GM23338 (cell line): ENCODE results near the gene NSD1. TPM values are rescaled to one million over a fixed set of nuclear protein-coding genes. Genes with fewer than 3 reads are reported as not detected.

Source experiments
- ATAC-seq: fragments of 200-7000 bp; cut with Tn5 transposase; 3 replicates; pipeline ENCODE4 v1.9.1; 2020
- DNase-seq: peaks from one replicate; pipeline ENCODE4 v3.0.0-alpha.2; 2015; ENCODE audit warnings: low spot score
- H2AFZ ChIP-seq: fragments of 200-600 bp; sonication (generic); 2 replicates; pipeline ENCODE4 v1.8.0; 2016; ENCODE audit warnings: antibody characterized with exemption, mild to moderate bottlenecking, moderate library complexity
- H3F3A ChIP-seq: fragments of 200-600 bp; sonication (generic); replicated peaks from 2 replicates; pipeline ENCODE4 v1.8.0; 2017; ENCODE audit warnings: antibody characterized with exemption, mixed run types, low read depth
- H3K27ac ChIP-seq: fragments of 200-600 bp; sonication (generic); 2 replicates; pipeline ENCODE4 v1.6.1; 2016; ENCODE audit warnings: low read depth
- H3K27me3 ChIP-seq: fragments of 200-600 bp; sonication (generic); 2 replicates; pipeline ENCODE4 v1.8.0; 2016; ENCODE audit warnings: mild to moderate bottlenecking, mixed run types, moderate library complexity; ENCODE audit not compliant: insufficient read depth
- H3K36me3 ChIP-seq: fragments of 200-600 bp; sonication (generic); 2 replicates; pipeline ENCODE4 v1.8.0; 2016; ENCODE audit warnings: mild to moderate bottlenecking; ENCODE audit not compliant: insufficient read depth
- H3K4me1 ChIP-seq: fragments of 200-600 bp; sonication (generic); 2 replicates; pipeline ENCODE4 v1.8.0; 2016; ENCODE audit warnings: mild to moderate bottlenecking, moderate library complexity; ENCODE audit not compliant: insufficient read depth
- H3K4me2 ChIP-seq: fragments of 200-600 bp; sonication (generic); 2 replicates; pipeline ENCODE4 v1.7.1; 2017; ENCODE audit warnings: mixed run types
- H3K4me3 ChIP-seq: fragments of 200-600 bp; sonication (generic); 2 replicates; pipeline ENCODE4 v1.6.1; 2016; ENCODE audit warnings: mixed run types
- H3K79me2 ChIP-seq: fragments of 200-600 bp; sonication (generic); replicated peaks from 2 replicates; pipeline ENCODE4 v1.8.0; 2017; ENCODE audit warnings: mild to moderate bottlenecking; ENCODE audit not compliant: insufficient read depth
- H3K9me2 ChIP-seq: fragments of 200-600 bp; sonication (generic); 2 replicates; pipeline ENCODE4 v1.8.0; 2017; ENCODE audit not compliant: insufficient read depth
- H4K20me1 ChIP-seq: fragments of 200-600 bp; sonication (generic); replicated peaks from 2 replicates; pipeline ENCODE4 v1.8.0; 2017; ENCODE audit warnings: mild to moderate bottlenecking; ENCODE audit not compliant: insufficient read depth
- H3K27ac Mint-ChIP-seq: 2 replicates; pipeline ENCODE4 v1.8.0; 2020; ENCODE audit warnings: inconsistent platforms, mild to moderate bottlenecking, moderate library complexity, mixed read lengths
- H3K27me3 Mint-ChIP-seq: 3 replicates; pipeline ENCODE4 v1.8.0; 2022; ENCODE audit warnings: low read depth, mild to moderate bottlenecking, moderate library complexity, mixed read lengths, inconsistent platforms; ENCODE audit not compliant: insufficient read depth, poor library complexity
- H3K36me3 Mint-ChIP-seq: 3 replicates; pipeline ENCODE4 v1.8.0; 2021; ENCODE audit warnings: low read depth, mild to moderate bottlenecking, inconsistent platforms, moderate library complexity, mixed read lengths
- H3K4me1 Mint-ChIP-seq: 3 replicates; pipeline ENCODE4 v1.8.0; 2020; ENCODE audit warnings: mild to moderate bottlenecking, inconsistent platforms, mixed read lengths
- H3K4me3 Mint-ChIP-seq: 3 replicates; pipeline ENCODE4 v1.8.0; 2021; ENCODE audit warnings: moderate library complexity, mild to moderate bottlenecking, inconsistent platforms, mixed read lengths
- H3K9me3 Mint-ChIP-seq: 3 replicates; pipeline ENCODE4 v1.8.0; 2020; ENCODE audit warnings: moderate library complexity, mild to moderate bottlenecking, inconsistent platforms, mixed read lengths
- CREB1 ChIP-seq: fragments of 250-450 bp; sonication (Bioruptor Pico); IDR thresholded peaks from 2 replicates; pipeline ENCODE4 v1.5.0; 2020; ENCODE audit warnings: low read depth, mild to moderate bottlenecking, moderate library complexity
- CTCF ChIP-seq, 2 experiments: fragments of 200-600 bp in 1 of 2; sonication (generic) in 1 of 2; conservative IDR thresholded peaks; 2 replicates each; pipeline versions ENCODE4 v1.5.1 to v1.6.1; 2016 to 2017; ENCODE audit warnings: antibody characterized with exemption in 2 of 2, low read depth in 2 of 2, mild to moderate bottlenecking in 2 of 2, moderate library complexity in 1 of 2
- ETS1 ChIP-seq: IDR thresholded peaks from 2 replicates; pipeline ENCODE4 v1.6.1; 2016; ENCODE audit warnings: antibody characterized with exemption
- EZH2 ChIP-seq: fragments of 200-600 bp; sonication (generic); IDR thresholded peaks from one replicate; pipeline ENCODE4 v1.8.0; 2017; ENCODE audit warnings: antibody characterized with exemption, mild to moderate bottlenecking, low read depth; ENCODE audit not compliant: unreplicated experiment
- EZH2phosphoT487 ChIP-seq: fragments of 200-600 bp; sonication (generic); IDR thresholded peaks from one replicate; pipeline ENCODE4 v1.8.1; 2018; ENCODE audit warnings: antibody characterized with exemption; ENCODE audit not compliant: unreplicated experiment
- JUNB ChIP-seq: IDR thresholded peaks from one replicate; pipeline ENCODE4 v1.6.1; 2016; ENCODE audit warnings: antibody characterized with exemption; ENCODE audit not compliant: unreplicated experiment
- NANOG ChIP-seq: IDR thresholded peaks from 2 replicates; pipeline ENCODE4 v1.6.1; 2016; ENCODE audit warnings: antibody characterized with exemption, borderline replicate concordance
- POLR2AphosphoS5 ChIP-seq: IDR thresholded peaks from 2 replicates; pipeline ENCODE4 v1.6.1; 2016; ENCODE audit warnings: antibody characterized with exemption, low read depth
- REST ChIP-seq: IDR thresholded peaks from one replicate; pipeline ENCODE4 v1.6.1; 2018; ENCODE audit warnings: antibody characterized with exemption; ENCODE audit not compliant: unreplicated experiment
- STAT1 ChIP-seq: IDR thresholded peaks from one replicate; pipeline ENCODE4 v1.6.1; 2016; ENCODE audit warnings: antibody characterized with exemption; ENCODE audit not compliant: unreplicated experiment
- ZNF114 ChIP-seq: fragments of 250-450 bp; sonication (Bioruptor Pico); IDR thresholded peaks from 2 replicates; pipeline ENCODE4 v1.5.0; 2020; ENCODE audit warnings: mild to moderate bottlenecking, moderate library complexity
- ZNF331 ChIP-seq: fragments of 250-450 bp; sonication (Bioruptor Pico); IDR thresholded peaks from 2 replicates; pipeline ENCODE4 v1.5.0; 2020; ENCODE audit warnings: low read depth, mild to moderate bottlenecking, moderate library complexity
- polyA plus RNA-seq: library from polyadenylated mRNA; unstranded; fragments of >200 nt; fragmentation: Nextera tagmentation; extraction: Ambion mirVana; gene quantifications from 2 replicates; pipeline ENCODE4 v1.2.1, GENCODE V29; 2016
- total RNA-seq: library from RNA; depleted of rRNA; stranded (reverse); fragments of >200 nt; shearing (Covaris generic); gene quantifications from 2 replicates; pipeline ENCODE4 v1.2.3, GENCODE V29; 2014
- TF ChIP-seq, protein P1 (sequence below): fragments of 250-450 bp; sonication (Bioruptor Pico); IDR thresholded peaks from 2 replicates; pipeline ENCODE4 v1.5.0; 2020; ENCODE audit warnings: mild to moderate bottlenecking, moderate library complexity

The NSD1 gene
- total and polyA plus RNA-seq, 2 experiments from 2014 or later = 96.4 to 106 TPM

DNA sequence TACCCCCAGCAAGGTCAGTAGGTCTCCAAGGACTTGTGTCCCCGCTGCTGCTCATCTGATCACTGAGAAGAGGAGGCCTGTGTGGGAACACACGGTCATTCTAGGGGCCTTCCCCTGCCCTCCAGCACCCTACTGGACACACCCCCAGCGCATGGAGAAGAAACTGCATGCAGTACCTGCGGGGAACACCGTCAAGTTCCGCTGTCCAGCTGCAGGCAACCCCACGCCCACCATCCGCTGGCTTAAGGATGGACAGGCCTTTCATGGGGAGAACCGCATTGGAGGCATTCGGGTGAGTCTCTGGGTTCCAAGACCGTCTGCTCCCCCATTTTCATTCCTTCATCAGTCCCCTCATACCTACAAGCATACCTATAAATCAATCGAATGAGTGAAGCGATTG, 42.8 kb upstream of the NSD1 start:
- no peak overlapping the region for H3K27ac ChIP-seq
- peaks cover 9% of the 10 kb centered on the region for H3K4me1 ChIP-seq
- DNase-seq (no peak), ATAC-seq (no peak)
- no peaks in the 10 kb centered on the region for H3K9me2 ChIP-seq
- Mint-ChIP-seq H3K9me3 (no peaks in the 10 kb centered on the region; the same call in 2 of the 3 replicates), H3K36me3 (peaks cover 38% of the 10 kb centered on the region), H3K27me3 (peaks cover 11% of the 10 kb centered on the region), H3K27ac (no peak overlapping the region), H3K4me3 (no peak overlapping the region), H3K4me1 (peaks cover 20% of the 10 kb centered on the region)
- no peak overlapping the region for H3K4me2 ChIP-seq
- H3K4me3 ChIP-seq = no peak overlapping the region
- no peak overlapping the region for H2AFZ ChIP-seq
- peaks cover 22% of the 10 kb centered on the region for H3K79me2 ChIP-seq
- peaks cover 9% of the 10 kb centered on the region for H3F3A ChIP-seq
- peaks cover 5% of the 10 kb centered on the region for H3K36me3 ChIP-seq
- TF ChIP-seq STAT1 = no peak
- no peak for TF ChIP-seq ETS1
- TF ChIP-seq POLR2AphosphoS5 = no peak
- TF ChIP-seq NANOG = no peak
- TF ChIP-seq, protein P1, sequence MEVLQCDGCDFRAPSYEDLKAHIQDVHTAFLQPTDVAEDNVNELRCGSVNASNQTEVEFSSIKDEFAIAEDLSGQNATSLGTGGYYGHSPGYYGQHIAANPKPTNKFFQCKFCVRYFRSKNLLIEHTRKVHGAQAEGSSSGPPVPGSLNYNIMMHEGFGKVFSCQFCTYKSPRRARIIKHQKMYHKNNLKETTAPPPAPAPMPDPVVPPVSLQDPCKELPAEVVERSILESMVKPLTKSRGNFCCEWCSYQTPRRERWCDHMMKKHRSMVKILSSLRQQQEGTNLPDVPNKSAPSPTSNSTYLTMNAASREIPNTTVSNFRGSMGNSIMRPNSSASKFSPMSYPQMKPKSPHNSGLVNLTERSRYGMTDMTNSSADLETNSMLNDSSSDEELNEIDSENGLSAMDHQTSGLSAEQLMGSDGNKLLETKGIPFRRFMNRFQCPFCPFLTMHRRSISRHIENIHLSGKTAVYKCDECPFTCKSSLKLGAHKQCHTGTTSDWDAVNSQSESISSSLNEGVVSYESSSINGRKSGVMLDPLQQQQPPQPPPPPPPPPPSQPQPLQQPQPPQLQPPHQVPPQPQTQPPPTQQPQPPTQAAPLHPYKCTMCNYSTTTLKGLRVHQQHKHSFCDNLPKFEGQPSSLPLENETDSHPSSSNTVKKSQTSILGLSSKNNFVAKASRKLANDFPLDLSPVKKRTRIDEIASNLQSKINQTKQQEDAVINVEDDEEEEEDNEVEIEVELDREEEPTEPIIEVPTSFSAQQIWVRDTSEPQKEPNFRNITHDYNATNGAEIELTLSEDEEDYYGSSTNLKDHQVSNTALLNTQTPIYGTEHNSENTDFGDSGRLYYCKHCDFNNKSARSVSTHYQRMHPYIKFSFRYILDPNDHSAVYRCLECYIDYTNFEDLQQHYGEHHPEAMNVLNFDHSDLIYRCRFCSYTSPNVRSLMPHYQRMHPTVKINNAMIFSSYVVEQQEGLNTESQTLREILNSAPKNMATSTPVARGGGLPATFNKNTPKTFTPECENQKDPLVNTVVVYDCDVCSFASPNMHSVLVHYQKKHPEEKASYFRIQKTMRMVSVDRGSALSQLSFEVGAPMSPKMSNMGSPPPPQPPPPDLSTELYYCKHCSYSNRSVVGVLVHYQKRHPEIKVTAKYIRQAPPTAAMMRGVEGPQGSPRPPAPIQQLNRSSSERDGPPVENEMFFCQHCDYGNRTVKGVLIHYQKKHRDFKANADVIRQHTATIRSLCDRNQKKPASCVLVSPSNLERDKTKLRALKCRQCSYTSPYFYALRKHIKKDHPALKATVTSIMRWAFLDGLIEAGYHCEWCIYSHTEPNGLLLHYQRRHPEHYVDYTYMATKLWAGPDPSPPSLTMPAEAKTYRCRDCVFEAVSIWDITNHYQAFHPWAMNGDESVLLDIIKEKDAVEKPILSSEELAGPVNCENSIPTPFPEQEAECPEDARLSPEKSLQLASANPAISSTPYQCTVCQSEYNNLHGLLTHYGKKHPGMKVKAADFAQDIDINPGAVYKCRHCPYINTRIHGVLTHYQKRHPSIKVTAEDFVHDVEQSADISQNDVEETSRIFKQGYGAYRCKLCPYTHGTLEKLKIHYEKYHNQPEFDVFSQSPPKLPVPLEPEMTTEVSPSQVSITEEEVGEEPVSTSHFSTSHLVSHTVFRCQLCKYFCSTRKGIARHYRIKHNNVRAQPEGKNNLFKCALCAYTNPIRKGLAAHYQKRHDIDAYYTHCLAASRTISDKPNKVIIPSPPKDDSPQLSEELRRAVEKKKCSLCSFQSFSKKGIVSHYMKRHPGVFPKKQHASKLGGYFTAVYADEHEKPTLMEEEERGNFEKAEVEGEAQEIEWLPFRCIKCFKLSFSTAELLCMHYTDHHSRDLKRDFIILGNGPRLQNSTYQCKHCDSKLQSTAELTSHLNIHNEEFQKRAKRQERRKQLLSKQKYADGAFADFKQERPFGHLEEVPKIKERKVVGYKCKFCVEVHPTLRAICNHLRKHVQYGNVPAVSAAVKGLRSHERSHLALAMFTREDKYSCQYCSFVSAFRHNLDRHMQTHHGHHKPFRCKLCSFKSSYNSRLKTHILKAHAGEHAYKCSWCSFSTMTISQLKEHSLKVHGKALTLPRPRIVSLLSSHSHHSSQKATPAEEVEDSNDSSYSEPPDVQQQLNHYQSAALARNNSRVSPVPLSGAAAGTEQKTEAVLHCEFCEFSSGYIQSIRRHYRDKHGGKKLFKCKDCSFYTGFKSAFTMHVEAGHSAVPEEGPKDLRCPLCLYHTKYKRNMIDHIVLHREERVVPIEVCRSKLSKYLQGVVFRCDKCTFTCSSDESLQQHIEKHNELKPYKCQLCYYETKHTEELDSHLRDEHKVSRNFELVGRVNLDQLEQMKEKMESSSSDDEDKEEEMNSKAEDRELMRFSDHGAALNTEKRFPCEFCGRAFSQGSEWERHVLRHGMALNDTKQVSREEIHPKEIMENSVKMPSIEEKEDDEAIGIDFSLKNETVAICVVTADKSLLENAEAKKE = no peak
- TF ChIP-seq CTCF (conservative IDR thresholded peaks at IDR 0.05; ENCODE audit: low read depth in 2 of 2) = no peak
- no peak for TF ChIP-seq EZH2
- TF ChIP-seq ZNF331 = no peak
- TF ChIP-seq EZH2phosphoT487 = no peak
- TF ChIP-seq ZNF114 (CRISPR knock-in tag) = no peak
- TF ChIP-seq REST = no peak
- TF ChIP-seq CREB1 = no peak
- no peak for TF ChIP-seq JUNB
- peaks cover 8% of the 10 kb centered on the region; the same call in 1 of the 2 replicates for H4K20me1 ChIP-seq
- no peaks in the 10 kb centered on the region for H3K27me3 ChIP-seq
